HG03159 (cell line): ENCODE data around the gene ZFYVE1.
A peak's percentile ranks its signal among the peaks of the same experiment; 100 is the strongest.
"Not testable (repeated sequence)": the region's sequence is repeated elsewhere in the genome, so short reads cannot be mapped to it uniquely, and the experiment has no call there.

Experiments used
- ATAC-seq: cut with Tn5 transposase; IDR thresholded peaks from one replicate; pipeline ENCODE4 v1.9.1; 2021; ENCODE audit warnings: mild to moderate bottlenecking, moderate library complexity; ENCODE audit not compliant: unreplicated experiment

The ZFYVE1 gene

GRCh38 chr14:72961579-72962335 is 65.1 kb downstream of the ZFYVE1 start:
- ATAC-seq, result no peak

GRCh38 chr14:72961016-72961415 is 65.9 kb downstream of the ZFYVE1 start:
- ATAC-seq, result not testable (repeated sequence)

GRCh38 chr14:72958548-72958947 is 68.4 kb downstream of the ZFYVE1 start:
- ATAC-seq, result no peak

- no peak for ATAC-seq
These were observed 69.7 kb downstream of the ZFYVE1 start for GRCh38 chr14:72957213-72957612.

GRCh38 chr14:72956741-72957140 is 70.2 kb downstream of the ZFYVE1 start:
- not testable (repeated sequence) for ATAC-seq

- no peak for ATAC-seq
These were observed 74.7 kb downstream of the ZFYVE1 start for GRCh38 chr14:72952171-72952570.

- ATAC-seq, result no peak
These were observed 78.3 kb downstream of the ZFYVE1 start for GRCh38 chr14:72948481-72949138.

- no peak for ATAC-seq
These were observed 79.3 kb downstream of the ZFYVE1 start for GRCh38 chr14:72947366-72948160.

GRCh38 chr14:72946491-72946890 is 80.4 kb downstream of the ZFYVE1 start:
- no peak for ATAC-seq

GRCh38 chr14:72945356-72946027 is 81.4 kb downstream of the ZFYVE1 start:
- no peak for ATAC-seq

- no peak for ATAC-seq
These were observed 83.0 kb downstream of the ZFYVE1 start for GRCh38 chr14:72943876-72944430.

- ATAC-seq, result no peak
These were observed 84.0 kb downstream of the ZFYVE1 start for GRCh38 chr14:72942934-72943333.

GRCh38 chr14:72941286-72941985 is 85.5 kb downstream of the ZFYVE1 start:
- ATAC-seq, result no peak

- no peak for ATAC-seq
These were observed 87.3 kb downstream of the ZFYVE1 start for GRCh38 chr14:72939630-72940029.

- no peak for ATAC-seq
These were observed 94.0 kb downstream of the ZFYVE1 start for GRCh38 chr14:72932893-72933292.

GRCh38 chr14:72929316-72930080 is 97.4 kb downstream of the ZFYVE1 start:
- no peak for ATAC-seq

GRCh38 chr14:72928872-72929271 is 98.0 kb downstream of the ZFYVE1 start:
- ATAC-seq, result no peak

GRCh38 chr14:72926292-72927028 is 100.4 kb downstream of the ZFYVE1 start, which contains the start of gene DCAF4:
Gene DCAF4 (plus strand): TSS chr14:72926464. CDS start chr14:72937979, 11,515 bp downstream.
- peak; percentile 98 for ATAC-seq
